Fibroblast of villous mesenchyme (primary cell): Measurements from ENCODE around the gene CAMSAP1. TPM values are rescaled to one million over a fixed set of nuclear protein-coding genes. Genes with fewer than 3 reads are reported as not detected.
A peak's percentile ranks its signal among the peaks of the same experiment; 100 is the strongest.

Experiments
- DNase-seq: peaks from one replicate; pipeline ENCODE4 v3.0.0-alpha.2; 2010; ENCODE audit warnings: low read depth
- H3K4me3 ChIP-seq: 2 replicates; pipeline ENCODE4 v1.5.1; 2011; ENCODE audit warnings: low read depth, mild to moderate bottlenecking, low read length
- CTCF ChIP-seq: IDR thresholded peaks from 2 replicates; pipeline ENCODE4 v1.5.1; 2012; ENCODE audit warnings: low read depth, mild to moderate bottlenecking, low read length; ENCODE audit not compliant: insufficient read depth
- total RNA-seq: library from RNA; depleted of rRNA; stranded (reverse); fragments of >200 nt; gene quantifications from 2 replicates; pipeline ENCODE4 v1.2.3, GENCODE V29; 2012

Gene CAMSAP1
- total RNA-seq, 1 donor: 23.7 TPM

- no peak for TF ChIP-seq CTCF
- DNase-seq: no peak
- H3K4me3 ChIP-seq: no peak overlapping the region
Measured at GRCh38 chr9:135910757-135911156, 3.4 kb upstream of the CAMSAP1 start.

GRCh38 chr9:135910216-135910615, 2.9 kb upstream of the CAMSAP1 start:
- no peak overlapping the region for H3K4me3 ChIP-seq
- DNase-seq: no peak
- TF ChIP-seq CTCF: no peak

GRCh38 chr9:135909371-135909770, 2.0 kb upstream of the CAMSAP1 start:
- no peak for DNase-seq
- no peak overlapping the region for H3K4me3 ChIP-seq
- TF ChIP-seq CTCF: no peak

GRCh38 chr9:135908754-135909204, 1.4 kb upstream of the CAMSAP1 start:
- no peak for DNase-seq
- TF ChIP-seq CTCF: no peak
- no peak overlapping the region for H3K4me3 ChIP-seq

- no peak for DNase-seq
- TF ChIP-seq CTCF: no peak
Measured at GRCh38 chr9:135908093-135908753, 877 bp upstream of the CAMSAP1 start.

GRCh38 chr9:135907006-135907430, 328 bp downstream of the CAMSAP1 start:
- H3K4me3 ChIP-seq: peak overlapping the region; percentile 63
- no peak for TF ChIP-seq CTCF
- DNase-seq: peak; percentile 34

More at GRCh38 chr9:135908093-135908753, 877 bp upstream of the CAMSAP1 start:
- H3K4me3 ChIP-seq: peak overlapping the region; percentile 74

GRCh38 chr9:135906291-135907005, 898 bp downstream of the CAMSAP1 start:
- peak; percentile 63 for DNase-seq
- no peak for TF ChIP-seq CTCF

More at GRCh38 chr9:135906291-135907005, 898 bp downstream of the CAMSAP1 start:
- peak overlapping the region; percentile 63 for H3K4me3 ChIP-seq
